ENCODE results near the gene EDRF1. TPM values are rescaled to one million over a fixed set of nuclear protein-coding genes. Genes with fewer than 3 reads are reported as not detected.
"Not testable (repeated sequence)": the region's sequence is repeated elsewhere in the genome, so short reads cannot be mapped to it uniquely, and the experiment has no call there.

Gene EDRF1
- 12.8 TPM for polyA plus RNA-seq

GRCh38 chr10:125719173-125720001 lies at the start of gene EDRF1:
Gene EDRF1, plus strand, starts transcription at chr10:125719709. Its CDS starts 99 bp downstream, at chr10:125719808.
- peaks cover 18 to 24% (median 19%) of the 10 kb centered on the region in 3 donors for H3K4me1 Mint-ChIP-seq
- H3K36me3 Mint-ChIP-seq = peaks cover 4% of the 10 kb centered on the region
- peak within 1 kb of the TSS; percentile 95 to 98 (median 98) for H3K4me3 Mint-ChIP-seq
- peaks cover 0 to 2% (median 0%) of the 10 kb centered on the region in 3 donors for H3K9me3 Mint-ChIP-seq
- H3K27ac Mint-ChIP-seq = peak within 1 kb of the TSS; percentile 83 to 98 (median 94)
- no peaks in the 10 kb centered on the region for H3K27me3 Mint-ChIP-seq

- Mint-ChIP-seq H3K27ac (no peak overlapping the region), H3K9me3 (peaks cover 2 to 42% (median 34%) of the 10 kb centered on the region in 3 donors), H3K27me3 (peaks cover 10% of the 10 kb centered on the region), H3K36me3 (no peaks in the 10 kb centered on the region), H3K4me1 (no peaks in the 10 kb centered on the region), H3K4me3 (no peak overlapping the region)
Observed at GRCh38 chr10:125672884-125673283, 46.6 kb upstream of the EDRF1 start.

GRCh38 chr10:125679436-125679835 lies 40.1 kb upstream of the EDRF1 start:
- peaks cover 4 to 19% (median 19%) of the 10 kb centered on the region in 3 donors for H3K9me3 Mint-ChIP-seq
- no peaks in the 10 kb centered on the region for H3K4me1 Mint-ChIP-seq
- H3K27ac Mint-ChIP-seq = no peak overlapping the region
- peak overlapping the region in 1 of 4 donors; percentile 17 for H3K4me3 Mint-ChIP-seq
- H3K36me3 Mint-ChIP-seq = no peaks in the 10 kb centered on the region
- peaks cover 11% of the 10 kb centered on the region for H3K27me3 Mint-ChIP-seq

DNA sequence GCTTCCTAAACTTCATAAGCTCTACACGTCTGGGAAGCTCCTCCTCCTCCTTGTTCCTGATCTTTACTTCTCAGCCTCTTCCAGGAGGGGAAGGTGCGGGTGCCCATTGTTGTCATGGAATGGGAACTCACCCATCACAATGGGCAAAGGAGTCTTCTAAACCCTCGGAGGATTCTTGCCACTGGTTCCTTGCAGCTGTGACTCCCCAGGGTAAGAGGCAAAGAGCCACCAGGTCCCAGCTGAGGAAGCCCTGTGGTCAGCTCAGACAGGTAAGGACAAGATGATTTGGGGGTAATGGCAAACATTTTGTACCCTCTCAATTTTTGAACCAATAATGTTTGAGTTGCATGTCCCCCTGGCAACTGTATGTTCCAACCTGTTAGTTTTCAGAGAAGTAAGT lies 36.4 kb upstream of the EDRF1 start, which contains the start of gene TEX36:
Gene TEX36, minus strand, starts transcription at position 101 of the 400 bp plus-strand sequence. CDS start 174 bp downstream, outside the sequence.
- Mint-ChIP-seq H3K4me1 (no peaks in the 10 kb centered on the region), H3K9me3 (peaks cover 0 to 5% (median 2%) of the 10 kb centered on the region in 3 donors), H3K36me3 (no peaks in the 10 kb centered on the region), H3K4me3 (no peak within 1 kb of the TSS), H3K27me3 (peaks cover 7% of the 10 kb centered on the region), H3K27ac (no peak within 1 kb of the TSS)

GRCh38 chr10:125683821-125684220 lies 35.7 kb upstream of the EDRF1 start:
- Mint-ChIP-seq H3K27ac (no peak overlapping the region), H3K36me3 (no peaks in the 10 kb centered on the region), H3K27me3 (peaks cover 7% of the 10 kb centered on the region), H3K4me1 (no peaks in the 10 kb centered on the region), H3K9me3 (peaks cover 0 to 4% (median 0%) of the 10 kb centered on the region in 3 donors), H3K4me3 (no peak overlapping the region)

GRCh38 chr10:125684581-125684980 lies 34.9 kb upstream of the EDRF1 start:
- Mint-ChIP-seq H3K4me3 (no peak overlapping the region), H3K27ac (no peak overlapping the region), H3K9me3 (peaks cover 0 to 3% (median 0%) of the 10 kb centered on the region in 3 donors), H3K36me3 (no peaks in the 10 kb centered on the region), H3K27me3 (peaks cover 7% of the 10 kb centered on the region), H3K4me1 (no peaks in the 10 kb centered on the region)

- H3K4me3 Mint-ChIP-seq = no peak overlapping the region
- no peak overlapping the region for H3K27ac Mint-ChIP-seq
- peaks cover 8% of the 10 kb centered on the region for H3K27me3 Mint-ChIP-seq
- no peaks in the 10 kb centered on the region for H3K4me1 Mint-ChIP-seq
- no peaks in the 10 kb centered on the region for H3K36me3 Mint-ChIP-seq
- H3K9me3 Mint-ChIP-seq = peaks cover 0 to 2% (median 0%) of the 10 kb centered on the region in 3 donors
Observed at GRCh38 chr10:125687507-125688185, 31.9 kb upstream of the EDRF1 start.

- H3K27me3 Mint-ChIP-seq = peaks cover 7% of the 10 kb centered on the region
- no peaks in the 10 kb centered on the region for H3K36me3 Mint-ChIP-seq
- no peak overlapping the region for H3K27ac Mint-ChIP-seq
- peaks cover 0 to 2% (median 0%) of the 10 kb centered on the region in 3 donors for H3K9me3 Mint-ChIP-seq
- no peak overlapping the region for H3K4me3 Mint-ChIP-seq
- no peaks in the 10 kb centered on the region for H3K4me1 Mint-ChIP-seq
Observed at GRCh38 chr10:125689955-125690569, 29.4 kb upstream of the EDRF1 start.

- Mint-ChIP-seq H3K4me1 (no peaks in the 10 kb centered on the region), H3K9me3 (peaks cover 0 to 2% (median 0%) of the 10 kb centered on the region in 3 donors), H3K27ac (no peak overlapping the region), H3K36me3 (no peaks in the 10 kb centered on the region), H3K4me3 (no peak overlapping the region), H3K27me3 (peaks cover 7% of the 10 kb centered on the region)
Observed at GRCh38 chr10:125691160-125691981, 28.1 kb upstream of the EDRF1 start.

DNA sequence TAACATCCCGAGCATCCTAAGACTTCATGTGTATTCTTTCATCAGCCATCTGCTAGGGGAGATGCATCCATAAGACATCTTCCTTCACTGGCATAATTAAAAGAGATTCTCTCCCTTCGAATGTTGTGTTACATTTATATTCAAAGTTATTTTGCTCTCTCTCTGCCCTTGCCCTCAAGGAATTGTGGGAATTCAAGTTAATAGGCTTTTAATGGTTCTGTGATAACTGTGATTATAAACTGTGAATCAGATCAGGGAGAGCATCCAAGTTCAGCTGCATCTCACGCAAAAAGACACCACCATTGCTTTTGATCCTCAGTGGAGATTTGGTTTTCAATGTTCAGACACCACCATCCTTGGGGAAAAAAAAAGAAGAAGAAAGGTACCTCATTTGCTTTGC lies 27.3 kb upstream of the EDRF1 start:
- Mint-ChIP-seq H3K4me1 (no peaks in the 10 kb centered on the region), H3K27me3 (peaks cover 7% of the 10 kb centered on the region), H3K36me3 (no peaks in the 10 kb centered on the region), H3K4me3 (peak overlapping the region in 1 of 4 donors; percentile 3), H3K9me3 (peaks cover 0 to 2% (median 0%) of the 10 kb centered on the region in 3 donors), H3K27ac (no peak overlapping the region)

DNA sequence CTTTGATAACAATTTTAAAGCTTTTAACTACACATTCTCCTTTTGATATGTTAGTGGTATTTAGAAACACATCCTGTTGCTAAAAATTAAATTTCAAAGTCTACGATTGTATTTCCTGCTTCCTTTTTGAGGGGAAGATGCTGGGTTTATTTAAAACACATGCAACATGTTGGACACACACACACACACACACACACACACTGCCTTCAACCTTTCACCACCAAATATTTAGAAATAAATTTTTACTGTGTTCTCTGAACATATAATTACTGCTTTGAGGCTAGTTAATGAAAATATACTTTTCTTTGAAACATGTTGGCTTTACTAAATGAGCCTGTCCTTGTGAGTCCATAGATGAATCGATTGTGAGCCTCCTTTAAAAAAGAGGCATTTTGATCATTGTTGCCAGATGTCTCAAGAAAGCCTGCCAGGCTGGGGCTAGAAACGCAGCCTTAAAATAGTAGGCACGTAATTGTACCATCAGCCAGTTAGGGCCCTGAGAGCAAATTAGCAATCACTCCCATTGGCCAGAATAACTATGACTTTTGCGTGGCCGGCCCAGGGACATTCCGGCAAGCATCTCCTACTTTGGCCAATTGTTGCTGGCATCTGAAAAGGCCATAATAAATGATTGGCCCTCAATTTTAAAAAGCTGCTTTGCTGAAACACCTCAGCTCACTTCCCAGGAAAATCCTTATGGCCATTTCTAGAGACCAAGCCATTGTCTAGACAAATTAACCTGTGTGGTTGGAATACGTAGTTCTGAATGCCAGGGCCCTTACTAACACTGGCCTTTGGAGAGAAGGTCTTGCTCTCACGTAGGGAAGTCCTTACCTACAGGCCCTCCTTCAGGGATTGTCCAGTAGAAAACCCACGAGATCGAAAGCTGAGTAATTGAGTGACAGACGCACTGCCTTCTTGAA lies 26.6 kb upstream of the EDRF1 start:
- Mint-ChIP-seq H3K4me1 (no peaks in the 10 kb centered on the region), H3K4me3 (no peak overlapping the region), H3K27ac (no peak overlapping the region)

GRCh38 chr10:125693524-125693847 lies 26.0 kb upstream of the EDRF1 start:
- peaks cover 0 to 2% (median 0%) of the 10 kb centered on the region in 3 donors for H3K9me3 Mint-ChIP-seq
- H3K4me1 Mint-ChIP-seq = no peaks in the 10 kb centered on the region
- no peak overlapping the region for H3K4me3 Mint-ChIP-seq
- H3K27me3 Mint-ChIP-seq = peaks cover 6% of the 10 kb centered on the region
- no peaks in the 10 kb centered on the region for H3K36me3 Mint-ChIP-seq
- no peak overlapping the region for H3K27ac Mint-ChIP-seq

More for the DNA sequence above, 26.6 kb upstream of the EDRF1 start:
- Mint-ChIP-seq H3K9me3 (peaks cover 0 to 2% (median 0%) of the 10 kb centered on the region in 3 donors), H3K27me3 (peaks cover 7% of the 10 kb centered on the region), H3K36me3 (no peaks in the 10 kb centered on the region)

GRCh38 chr10:125694883-125695282 lies 24.6 kb upstream of the EDRF1 start:
- H3K4me3 Mint-ChIP-seq = no peak overlapping the region
- H3K27me3 Mint-ChIP-seq = peaks cover 6% of the 10 kb centered on the region
- H3K36me3 Mint-ChIP-seq = no peaks in the 10 kb centered on the region
- H3K9me3 Mint-ChIP-seq = no peaks in the 10 kb centered on the region
- H3K27ac Mint-ChIP-seq = no peak overlapping the region
- H3K4me1 Mint-ChIP-seq = no peaks in the 10 kb centered on the region

GRCh38 chr10:125696884-125697283 lies 22.6 kb upstream of the EDRF1 start:
- not testable (repeated sequence) for H3K4me1 Mint-ChIP-seq, H3K27ac Mint-ChIP-seq, H3K36me3 Mint-ChIP-seq, H3K4me3 Mint-ChIP-seq, H3K9me3 Mint-ChIP-seq, H3K27me3 Mint-ChIP-seq
